Tracheal epithelial cell (primary cell): ENCODE measurements around the gene RHBDF2. TPM values are rescaled to one million over a fixed set of nuclear protein-coding genes. Genes with fewer than 3 reads are reported as not detected.

ENCODE experiments used
- total RNA-seq: library from RNA; depleted of rRNA; stranded (reverse); fragments of >200 nt; gene quantifications from 2 replicates; pipeline ENCODE4 v1.2.1, GENCODE V29; 2014

Gene RHBDF2
- 21.1 and 49.9 TPM in 2 replicates for total RNA-seq

GRCh38 chr17:76501018-76501826 lies at the start of gene RHBDF2:
Gene RHBDF2 (minus strand): TSS chr17:76501423. CDS start chr17:76481524, 19,899 bp downstream.

DNA sequence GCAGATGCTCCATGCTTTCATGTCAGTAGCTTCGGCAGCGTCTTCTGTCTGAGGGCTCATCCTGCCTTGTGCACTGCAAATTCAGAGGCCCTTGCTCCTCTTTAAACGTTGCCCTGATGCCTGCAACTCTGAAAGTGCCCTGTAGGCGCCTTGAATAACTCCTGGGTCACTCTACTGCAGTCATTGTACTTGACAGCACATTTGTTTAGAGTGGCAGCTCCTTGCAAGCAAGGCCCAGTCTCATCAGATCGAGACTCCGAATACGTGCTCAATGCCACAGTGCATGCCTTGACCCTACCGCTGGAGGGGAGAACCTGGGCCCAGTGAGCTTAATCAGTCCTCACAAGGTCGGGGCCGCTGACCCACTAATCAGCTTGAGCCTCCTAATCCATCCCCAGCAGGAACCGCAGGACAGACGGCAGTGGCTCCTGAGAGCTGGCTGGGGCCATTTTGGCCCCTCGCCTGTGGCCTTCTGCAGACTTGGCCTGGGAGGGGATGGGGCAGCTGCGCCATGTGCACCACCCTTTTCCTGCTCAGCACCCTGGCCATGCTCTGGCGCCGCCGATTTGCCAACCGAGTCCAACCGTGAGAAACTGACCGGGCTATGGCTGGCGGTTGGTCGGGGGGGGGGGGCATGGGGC lies 38.5 kb upstream of the RHBDF2 start, which contains the start of gene PRCD:
Gene PRCD, plus strand, starts transcription at position 414 of the 641 bp plus-strand sequence. Its CDS starts 98 bp downstream, at position 512.

DNA sequence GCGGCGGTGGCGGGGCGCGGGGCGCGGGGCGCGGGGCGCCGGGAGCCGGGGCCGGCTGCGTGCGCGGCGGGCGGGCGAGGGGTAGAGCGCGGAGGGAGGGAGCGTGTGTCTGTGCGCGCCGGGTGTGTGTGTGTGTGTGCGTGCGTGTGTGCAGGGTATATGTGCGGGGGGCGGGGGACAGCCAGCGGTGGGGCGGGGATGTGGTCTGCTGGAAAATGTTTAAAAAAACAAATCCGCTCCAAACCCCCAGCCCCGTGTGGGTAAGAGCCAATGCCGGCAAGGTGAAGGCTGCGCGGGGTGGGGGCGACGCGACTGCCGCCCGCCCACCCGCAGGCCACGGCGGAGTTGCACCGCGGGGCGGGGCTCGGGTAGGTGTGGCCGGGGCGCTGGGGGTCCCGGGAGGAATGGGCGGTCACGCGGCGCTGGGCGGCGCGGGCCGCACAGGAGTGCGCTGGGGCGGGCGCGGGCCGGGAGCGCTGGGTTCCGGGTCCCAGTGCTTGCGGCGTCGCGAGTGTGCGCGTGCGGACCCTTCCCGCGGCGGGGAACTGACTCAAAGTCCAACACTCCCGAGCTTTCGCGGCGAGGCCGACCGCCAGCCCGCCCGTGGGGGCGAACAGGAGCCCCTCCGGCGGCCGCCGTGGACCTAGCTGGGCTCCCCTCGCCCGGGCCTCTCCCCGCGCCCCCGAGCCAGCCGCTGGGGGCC lies 36.5 kb upstream of the RHBDF2 start, which contains the start of gene CYGB:
Gene CYGB, minus strand, starts transcription at position 132 of the 703 bp plus-strand sequence. CDS start 167 bp downstream, outside the sequence.

DNA sequence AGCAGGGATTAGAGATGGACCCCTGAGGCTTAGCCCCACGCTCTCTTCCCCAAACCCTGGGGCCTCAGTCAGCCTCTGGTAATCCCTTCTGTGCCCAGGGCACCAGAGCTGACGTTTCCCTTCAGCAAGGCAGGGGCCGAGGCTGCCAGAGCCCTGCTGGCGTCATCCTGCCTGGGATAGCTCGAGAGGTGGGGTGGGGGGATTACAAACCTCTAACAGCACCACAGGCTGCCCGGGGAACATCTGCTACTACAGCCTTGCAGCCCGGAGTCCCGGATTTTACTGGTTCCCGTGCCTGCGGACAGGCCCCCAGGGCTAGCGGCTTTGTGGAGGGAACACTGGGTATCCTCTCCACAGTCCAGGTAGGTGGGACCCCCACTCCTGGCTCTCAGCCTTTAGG lies 33.9 kb downstream of the RHBDF2 start, which contains the start of gene AANAT:
Gene AANAT, plus strand, starts transcription at position 238 of the 400 bp plus-strand sequence. CDS start 1,144 bp downstream, outside the sequence.

GRCh38 chr17:76452660-76453430 lies 48.4 kb downstream of the RHBDF2 start, which contains the start of gene UBE2O:
Gene UBE2O (minus strand): TSS chr17:76453152. CDS start chr17:76453141, 11 bp downstream.

Other genes with a start within 250 kb of the RHBDF2 start
- 4.7 and 5.3 TPM in 2 replicates for gene UBALD2, start 236.1 kb downstream of the RHBDF2 start, total RNA-seq
- 1.3 and 4.1 TPM in 2 replicates for gene QRICH2, start 193.1 kb downstream of the RHBDF2 start, total RNA-seq
- 29.2 and 47.7 TPM in 2 replicates for gene PRPSAP1, start 147.5 kb downstream of the RHBDF2 start, total RNA-seq
- 55.6 and 304 TPM in 2 replicates for gene SPHK1, start 116.8 kb downstream of the RHBDF2 start, total RNA-seq
- gene UBE2O, start 48.3 kb downstream of the RHBDF2 start, total RNA-seq = 14.1 and 17.1 TPM in 2 replicates
- not detected in 2 replicates for gene AANAT, start 33.8 kb downstream of the RHBDF2 start, total RNA-seq
- 1.5 and 21.0 TPM in 2 replicates for gene CYGB, start 36.3 kb upstream of the RHBDF2 start, total RNA-seq
- 0.21 and 3.1 TPM in 2 replicates for gene PRCD, start 38.6 kb upstream of the RHBDF2 start, total RNA-seq
- gene ST6GALNAC2, start 84.4 kb upstream of the RHBDF2 start, total RNA-seq = 123 and 124 TPM in 2 replicates
- gene ST6GALNAC1, start 142.3 kb upstream of the RHBDF2 start, total RNA-seq = 0.96 and 4.5 TPM in 2 replicates
- gene MXRA7, start 209.5 kb upstream of the RHBDF2 start, total RNA-seq = 121 and 164 TPM in 2 replicates
- gene JMJD6, start 225.2 kb upstream of the RHBDF2 start, total RNA-seq = 13.0 and 28.7 TPM in 2 replicates
- gene METTL23, start 225.4 kb upstream of the RHBDF2 start, total RNA-seq = 22.2 and 37.3 TPM in 2 replicates
- 109 and 138 TPM in 2 replicates for gene SRSF2, start 235.9 kb upstream of the RHBDF2 start, total RNA-seq
- 17.1 and 37.9 TPM in 2 replicates for gene MFSD11, start 236.7 kb upstream of the RHBDF2 start, total RNA-seq